ENCODE results near the gene NPIPA2.
"Not testable (repeated sequence)": the region's sequence is repeated elsewhere in the genome, so short reads cannot be mapped to it uniquely, and the experiment has no call there.

GRCh38 chr16:14813890-14814289, 71.6 kb downstream of the NPIPA2 start:
- TF ChIP-seq CTCF (IDR thresholded peaks at IDR 0.05; ENCODE audit: low read depth, low read length, missing input control); REST (IDR thresholded peaks at IDR 0.05): not testable (repeated sequence)

Data from liver (tissue), 2 donors.